Measurements from ENCODE around the gene LRRC19. TPM values are rescaled to one million over a fixed set of nuclear protein-coding genes. Genes with fewer than 3 reads are reported as not detected.

LRRC19 gene
- total RNA-seq, 1 donor from 2014 or later, result not detected

GRCh38 chr9:26949637-26950069 lies 55.8 kb downstream of the LRRC19 start:
- Mint-ChIP-seq H3K27me3 (ENCODE audit: low read depth) (no peaks in the 10 kb centered on the region), H3K4me3 (no peak overlapping the region), H3K36me3 (no peaks in the 10 kb centered on the region)

GRCh38 chr9:26947736-26948135 lies 57.7 kb downstream of the LRRC19 start:
- TF ChIP-seq CTCF (IDR thresholded peaks at IDR 0.05; ENCODE audit: unreplicated experiment), result no peak
- Mint-ChIP-seq H3K4me3 (peak overlapping the region; percentile 99), H3K27me3 (ENCODE audit: low read depth) (no peaks in the 10 kb centered on the region), H3K9me3 (no peaks in the 10 kb centered on the region), H3K36me3 (no peaks in the 10 kb centered on the region), H3K27ac (peak overlapping the region; percentile 100), H3K4me1 (peaks cover 24% of the 10 kb centered on the region)
- no peak for DNase-seq (ENCODE audit: low spot score in 2 of 2, unreplicated experiment in 2 of 2)

More at GRCh38 chr9:26949637-26950069, 55.8 kb downstream of the LRRC19 start:
- Mint-ChIP-seq H3K4me1 (peaks cover 19% of the 10 kb centered on the region), H3K27ac (no peak overlapping the region), H3K9me3 (no peaks in the 10 kb centered on the region)
- DNase-seq (ENCODE audit: low spot score in 2 of 2, unreplicated experiment in 2 of 2), result no peak
- no peak for TF ChIP-seq CTCF (IDR thresholded peaks at IDR 0.05; ENCODE audit: unreplicated experiment)

DNA sequence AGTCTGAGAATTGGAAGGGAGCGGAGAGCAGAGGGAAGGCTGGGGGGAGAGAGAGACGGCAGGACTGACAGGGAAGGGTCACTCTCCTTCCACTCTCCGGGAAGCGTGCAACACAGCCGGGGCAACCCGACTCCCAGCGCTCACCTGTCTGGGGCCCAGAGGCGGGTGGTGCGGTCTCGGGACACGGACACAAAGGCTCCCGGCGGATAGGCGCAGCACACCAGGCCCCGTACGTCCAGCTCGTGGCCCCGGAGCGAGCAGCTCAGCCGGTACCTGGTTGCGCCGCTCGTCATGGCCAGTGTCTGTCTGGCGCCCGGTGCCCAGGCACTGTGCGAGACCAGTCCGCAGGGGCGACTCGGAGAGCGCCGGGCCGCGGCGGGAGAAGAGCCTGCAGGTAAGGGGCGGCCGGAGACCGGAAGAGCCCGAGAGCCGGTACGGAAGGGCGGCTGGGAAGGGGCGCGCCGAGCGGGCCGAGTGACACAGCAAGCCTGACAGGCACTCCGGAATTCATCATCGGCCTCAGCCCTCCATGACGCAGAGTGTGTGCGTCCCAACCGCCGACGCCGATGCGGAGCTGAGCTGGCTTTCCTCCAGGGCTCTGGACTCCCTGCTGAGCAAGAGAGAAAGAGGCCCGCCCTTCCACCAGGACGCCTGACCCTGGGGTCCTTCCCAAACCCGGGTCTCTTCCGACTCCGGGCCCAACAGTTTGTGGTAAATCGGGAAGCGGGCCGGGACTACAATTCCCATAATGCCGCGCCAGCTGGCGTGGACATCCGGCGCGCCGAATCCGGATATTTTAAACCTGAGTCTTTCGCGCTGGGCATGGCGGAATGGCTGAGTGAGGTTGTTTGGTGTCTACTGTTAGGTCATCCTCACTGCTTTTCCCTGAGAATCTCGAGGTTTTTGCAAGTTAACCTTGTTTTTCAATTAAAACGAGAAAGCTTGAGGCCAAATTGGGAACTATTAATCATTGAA lies 58.4 kb downstream of the LRRC19 start, which contains the start of gene PLAA:
TSS of gene PLAA (minus strand) at position 490 of the 975 bp plus-strand sequence. CDS start at position 293, 197 bp downstream.
- Mint-ChIP-seq H3K9me3 (no peaks in the 10 kb centered on the region), H3K27ac (peak within 1 kb of the TSS; percentile 100)

DNA sequence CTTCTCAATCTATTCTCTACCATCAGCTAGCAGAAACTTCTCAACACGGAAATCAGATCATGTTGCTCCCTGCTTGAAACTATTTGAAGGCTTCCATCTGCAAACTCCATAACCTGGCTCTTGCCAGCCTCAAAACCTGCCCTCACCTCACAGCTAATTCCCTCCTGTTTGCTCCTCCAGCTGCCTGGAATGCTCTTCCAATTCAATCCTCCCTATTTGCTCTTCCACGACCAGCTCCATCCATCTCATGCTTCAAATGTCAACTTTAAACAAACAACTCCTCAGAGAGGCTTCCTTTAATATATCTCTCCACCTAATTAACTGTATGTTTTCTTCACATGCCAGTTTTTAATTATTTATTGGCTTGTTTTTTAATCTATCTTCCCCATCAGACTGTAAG lies 59.9 kb downstream of the LRRC19 start:
- Mint-ChIP-seq H3K27me3 (ENCODE audit: low read depth) (no peaks in the 10 kb centered on the region), H3K9me3 (no peaks in the 10 kb centered on the region), H3K4me3 (peak overlapping the region; percentile 99), H3K27ac (peak overlapping the region; percentile 100), H3K36me3 (peaks cover 3% of the 10 kb centered on the region), H3K4me1 (peaks cover 24% of the 10 kb centered on the region)
- DNase-seq (ENCODE audit: low spot score in 2 of 2, unreplicated experiment in 2 of 2), result no peak
- TF ChIP-seq CTCF (IDR thresholded peaks at IDR 0.05; ENCODE audit: unreplicated experiment), result no peak

More for the DNA sequence above, 58.4 kb downstream of the LRRC19 start, which contains the start of gene PLAA:
- H3K4me3 Mint-ChIP-seq, result peak within 1 kb of the TSS; percentile 99
- peaks cover 3% of the 10 kb centered on the region for H3K36me3 Mint-ChIP-seq
- TF ChIP-seq CTCF (IDR thresholded peaks at IDR 0.05; ENCODE audit: unreplicated experiment), result no peak
- no peaks in the 10 kb centered on the region for H3K27me3 Mint-ChIP-seq (ENCODE audit: low read depth)
- peaks cover 24% of the 10 kb centered on the region for H3K4me1 Mint-ChIP-seq
- peak; percentile 68 to 83 for DNase-seq (ENCODE audit: low spot score in 2 of 2, unreplicated experiment in 2 of 2)

Other genes starting within 250 kb of the LRRC19 start
- 18.7 to 23.6 TPM (median 19.5 TPM) in 3 replicates for gene CAAP1, start 112.9 kb downstream of the LRRC19 start, total RNA-seq
- gene PLAA, start 58.4 kb downstream of the LRRC19 start, total RNA-seq, result 33.1 to 38.3 TPM (median 34.4 TPM) in 3 replicates
- 21.8 to 22.1 TPM (median 22.1 TPM) in 3 replicates for gene IFT74, start 49.3 kb downstream of the LRRC19 start, total RNA-seq
- 5.9 to 6.7 TPM (median 6.1 TPM) in 3 replicates for gene TEK, start 103.6 kb upstream of the LRRC19 start, total RNA-seq